SU-DHL-6 (cell line): ENCODE measurements around the gene SPNS3.

ENCODE experiments used
- H2AFZ ChIP-seq: fragments of 200-600 bp; sonication (generic); 2 replicates; pipeline ENCODE4 v1.6.1; 2014; ENCODE audit warnings: low read depth, mild to moderate bottlenecking, moderate library complexity, mixed read lengths, antibody characterized with exemption, low read length; ENCODE audit not compliant: severe bottlenecking
- H3F3A ChIP-seq: fragments of 200-600 bp; shearing (Covaris generic); 2 replicates; pipeline ENCODE4 v1.6.0; 2016; ENCODE audit warnings: antibody characterized with exemption, mild to moderate bottlenecking; ENCODE audit not compliant: insufficient read depth
- H3K27ac ChIP-seq: fragments of 200-600 bp; sonication (generic); 2 replicates; pipeline ENCODE4 v1.5.1; 2016; ENCODE audit warnings: low read depth, mild to moderate bottlenecking, low read length, moderate library complexity, mixed read lengths
- H3K27me3 ChIP-seq: fragments of 200-600 bp; sonication (generic), shearing (Covaris generic); 2 replicates; pipeline ENCODE4 v1.6.0; 2014; ENCODE audit warnings: mild to moderate bottlenecking, low read length
- H3K36me3 ChIP-seq: fragments of 200-600 bp; sonication (generic); 2 replicates; pipeline ENCODE4 v1.6.1; 2014; ENCODE audit warnings: mild to moderate bottlenecking, low read length, mixed read lengths
- H3K4me2 ChIP-seq: fragments of 300-600, 200-600 bp; shearing (Covaris generic), sonication (generic); 2 replicates; pipeline ENCODE4 v1.6.0; 2014; ENCODE audit warnings: low read length, low read depth, mild to moderate bottlenecking; ENCODE audit not compliant: poor library complexity, severe bottlenecking
- H3K4me3 ChIP-seq: fragments of 200-600 bp; sonication (generic); 2 replicates; pipeline ENCODE4 v1.5.1; 2014; ENCODE audit warnings: antibody characterized with exemption, low read length, mild to moderate bottlenecking, mixed read lengths; ENCODE audit not compliant: insufficient read depth, poor library complexity, severe bottlenecking
- H3K79me2 ChIP-seq: fragments of 200-600 bp; sonication (generic); 2 replicates; pipeline ENCODE4 v1.6.1; 2014; ENCODE audit warnings: mild to moderate bottlenecking, low read length, moderate library complexity; ENCODE audit not compliant: insufficient read depth
- H3K9ac ChIP-seq: fragments of 200-600 bp; sonication (generic); 2 replicates; pipeline ENCODE4 v1.7.0; 2014; ENCODE audit warnings: mild to moderate bottlenecking, low read length
- H3K9me2 ChIP-seq: fragments of 200-600 bp; sonication (generic); replicated peaks from 2 replicates; pipeline ENCODE4 v1.6.1; 2014; ENCODE audit warnings: low read length; ENCODE audit not compliant: insufficient read depth
- H3K9me3 ChIP-seq: fragments of 200-600 bp; sonication (generic); 2 replicates; pipeline ENCODE4 v1.6.1; 2014; ENCODE audit warnings: low read length, mixed read lengths; ENCODE audit not compliant: insufficient read depth
- H4K20me1 ChIP-seq: fragments of 200-600 bp; sonication (generic); 2 replicates; pipeline ENCODE4 v1.6.1; 2014; ENCODE audit warnings: low read depth, mild to moderate bottlenecking, antibody characterized with exemption, low read length, moderate library complexity, mixed read lengths
- CTCF ChIP-seq: fragments of 200-600 bp; sonication (generic); IDR thresholded peaks from one replicate; pipeline ENCODE4 v1.5.1; 2017; ENCODE audit warnings: antibody characterized with exemption, mild to moderate bottlenecking, low read length, moderate library complexity; ENCODE audit not compliant: insufficient read depth, poor library complexity, severe bottlenecking
- EZH2phosphoT487 ChIP-seq: fragments of 200-600 bp; sonication (generic), shearing (Covaris generic); conservative IDR thresholded peaks from 2 replicates; pipeline ENCODE4 v1.6.1; 2018; ENCODE audit warnings: mild to moderate bottlenecking, antibody characterized with exemption, low read length, moderate library complexity, mixed read lengths

Gene SPNS3

GRCh38 chr17:4422864-4423263 is 10.9 kb upstream of the SPNS3 start:
- H3K4me2 ChIP-seq = no peak overlapping the region
- no peak overlapping the region for H2AFZ ChIP-seq
- TF ChIP-seq EZH2phosphoT487 (no peak), CTCF (no peak)
- no peak overlapping the region for H3K9ac ChIP-seq
- no peaks in the 10 kb centered on the region for H3K36me3 ChIP-seq
- no peaks in the 10 kb centered on the region for H3K27me3 ChIP-seq
- no peaks in the 10 kb centered on the region for H4K20me1 ChIP-seq
- H3F3A ChIP-seq = peaks cover 13% of the 10 kb centered on the region; the same call in 1 of the 2 replicates
- no peak overlapping the region for H3K27ac ChIP-seq
- no peaks in the 10 kb centered on the region for H3K9me3 ChIP-seq
- H3K9me2 ChIP-seq = no peaks in the 10 kb centered on the region
- no peak overlapping the region for H3K4me3 ChIP-seq
- no peaks in the 10 kb centered on the region for H3K79me2 ChIP-seq

GRCh38 chr17:4425398-4425797 is 8.3 kb upstream of the SPNS3 start:
- no peaks in the 10 kb centered on the region for H4K20me1 ChIP-seq

GRCh38 chr17:4426499-4427208 is 7.1 kb upstream of the SPNS3 start:
- Histone ChIP-seq H2AFZ (peak overlapping the region; percentile 7), H3K27me3 (no peaks in the 10 kb centered on the region), H3F3A (peaks cover 20% of the 10 kb centered on the region), H3K9ac (peak overlapping the region; percentile 22; the same call in 1 of the 2 replicates), H3K79me2 (no peaks in the 10 kb centered on the region), H3K4me3 (no peak overlapping the region), H3K9me2 (no peaks in the 10 kb centered on the region), H3K4me2 (peak overlapping the region; percentile 47), H3K27ac (peak overlapping the region; percentile 81), H4K20me1 (no peaks in the 10 kb centered on the region), H3K9me3 (no peaks in the 10 kb centered on the region), H3K36me3 (no peaks in the 10 kb centered on the region)
- TF ChIP-seq CTCF = no peak

More at GRCh38 chr17:4425398-4425797, 8.3 kb upstream of the SPNS3 start:
- Histone ChIP-seq H3K27ac (no peak overlapping the region), H3K4me2 (no peak overlapping the region), H3K79me2 (no peaks in the 10 kb centered on the region), H3K9me3 (no peaks in the 10 kb centered on the region), H3K9me2 (no peaks in the 10 kb centered on the region), H3K9ac (no peak overlapping the region), H3K27me3 (no peaks in the 10 kb centered on the region), H2AFZ (no peak overlapping the region), H3K4me3 (no peak overlapping the region), H3F3A (peaks cover 20% of the 10 kb centered on the region), H3K36me3 (no peaks in the 10 kb centered on the region)
- TF ChIP-seq EZH2phosphoT487 (no peak), CTCF (no peak)
